Heart left ventricle (tissue), 16 donors: ENCODE results near the gene DNAJB6. TPM values are rescaled to one million over a fixed set of nuclear protein-coding genes. Genes with fewer than 3 reads are reported as not detected.

Experiments
- ATAC-seq, 4 donors: fragments of 200-7000 bp; cut with Tn5 transposase; one replicate each; pipeline ENCODE4 v1.9.1; 2020 to 2022; ENCODE audit warnings: moderate library complexity in 4 of 4, mild to moderate bottlenecking in 3 of 4, moderate number of reproducible peaks in 1 of 4
- DNase-seq, 5 donors: peaks; one replicate each; pipeline ENCODE4 v3.0.0-alpha.2; 2020
- H3K27ac ChIP-seq, 12 donors: fragments of 200-600 bp; sonication (generic) in 4 of 12; one replicate each; pipeline versions ENCODE4 v1.5.0 to v1.8.0; 2016 to 2022; ENCODE audit warnings: mild to moderate bottlenecking in 2 of 12
- H3K27me3 ChIP-seq, 9 donors: fragments of 200-600 bp; sonication (generic) in 2 of 9; one replicate each; pipeline versions ENCODE4 v1.5.1 to v1.8.0; 2016 to 2022; ENCODE audit warnings: mild to moderate bottlenecking in 3 of 9
- H3K36me3 ChIP-seq, 9 donors: fragments of 200-600 bp; sonication (generic) in 2 of 9; one replicate each; pipeline versions ENCODE4 v1.5.0 to v1.8.0; 2018 to 2022; ENCODE audit warnings: mild to moderate bottlenecking in 2 of 9
- H3K4me1 ChIP-seq, 12 donors: fragments of 200-600 bp; sonication (generic) in 4 of 12; one replicate each; pipeline versions ENCODE4 v1.5.0 to v1.8.0; 2016 to 2022; ENCODE audit warnings: mild to moderate bottlenecking in 3 of 12
- H3K4me3 ChIP-seq, 12 donors: fragments of 200-600 bp; sonication (generic) in 4 of 12; one replicate each; pipeline versions ENCODE4 v1.5.0 to v1.8.0; 2017 to 2022; ENCODE audit warnings: mild to moderate bottlenecking in 9 of 12, moderate library complexity in 4 of 12
- H3K9me3 ChIP-seq, 12 donors: fragments of 200-600 bp; sonication (generic) in 4 of 12; one replicate each; pipeline versions ENCODE4 v1.5.0 to v1.8.0; 2016 to 2022; ENCODE audit warnings: mild to moderate bottlenecking in 1 of 12
- CTCF ChIP-seq, 12 donors: fragments of 200-600 bp; sonication (generic) in 4 of 12; IDR thresholded peaks; one replicate each; pipeline versions ENCODE4 v1.5.0 to v1.8.0; 2018 to 2022; ENCODE audit warnings: antibody characterized with exemption in 12 of 12, mild to moderate bottlenecking in 5 of 12
- POLR2A ChIP-seq, 2 donors: fragments of 450-650 bp; IDR thresholded peaks; one replicate each; pipeline ENCODE4 v1.6.1; 2017; ENCODE audit warnings: antibody characterized with exemption in 2 of 2, mild to moderate bottlenecking in 2 of 2, moderate library complexity in 2 of 2
- WGBS, 4 donors: extraction: QIAGEN DNeasy Blood & Tissue Kit in 2 of 4; methylation state at CpG; one replicate each; pipeline versions ENCODE4 v1.1.5 to v1.1.7; 2013 to 2018; 5-methylcytosine and 5-hydroxymethylcytosine counted together
- intact Hi-C, 10 donors: fragments of 100-400 bp; cut with DNase I; formaldehyde crosslinking; loops; one replicate each; pipeline versions ENCODE4 v1.11.1 to v1.14.2; 2022
- polyA plus RNA-seq, 2 donors: library from polyadenylated mRNA; stranded (reverse); fragments of 200-250 nt; gene quantifications; one replicate each; pipeline ENCODE4 v1.2.3, GENCODE V29; 2013
- total RNA-seq, 9 donors: library from RNA; depleted of rRNA in 2 of 9; stranded (reverse); fragments of >200 nt in 2 of 9; fragmentation: NEBNext Ultra II Directional in 3 of 9; extraction: Animal tissue kit (Norgen Biotek cat#: 25700) in 3 of 9; gene quantifications; one replicate each; pipeline versions ENCODE4 v1.1.0 to v1.2.4, GENCODE V29; 2016 to 2023
- donor health status: ischemic (EF 13 %, LVEDD 7.1; RV severe dilation, severe dysfunction).
- donor health status: healthy with polysubstance abuse.
- donor health status: DM: no; HTN: yes; CAD: no.
- donor health status: DM: no; HTN: no; CAD: no.
- donor health status: ischemic (EF 25% LVEDD 6.9; RV normal size, moderate dysfunction).
- donor health status: ischemic (EF 25% LVEDD 5.7; RV mildly dilated, moderate dysfunction).
- donor health status: healthy.
- donor health status: DM: yes; HTN: yes; CAD: no.
- donor health status: ischemic (EF 35%, LVEDD 5.7; RV mildly dilated, moderate dysfunction).
- donor health status: nonischemic (EF 11% LVEDD 7.7; RV severe dilation, severe dysfunction).
- donor health status: DM: yes; HTN: yes; CAD: no.
- donor health status: PGD.
- donor health status: ischemic (EF 29% LVEDD 5.4; RV normal size, mild dysfunction).
- donor health status: nonischemic (EF 23%, LVEDD 6.1; RV moderate dilation, normal function).

The DNAJB6 gene
- total and polyA plus RNA-seq, 11 donors: 118 to 237 (median 162) TPM

- intact Hi-C loops: loop anchor here in 1 of 10 donors (5.0 kb wide), 1 partner anchor 38 kb away; the partner anchor contains the start of gene DNAJB6
- Histone ChIP-seq H3K4me3 (no peak overlapping the region), H3K36me3 (peaks cover 6 to 64% (median 45%) of the 10 kb centered on the region in 9 donors), H3K27ac (peak overlapping the region in 6 of 12 donors; percentile 8 to 47 (median 32)), H3K4me1 (peaks cover 0 to 78% (median 35%) of the 10 kb centered on the region in 12 donors), H3K9me3 (no peaks in the 10 kb centered on the region), H3K27me3 (no peaks in the 10 kb centered on the region)
- WGBS, 4 donors: 72 to 79% (median 78%) methylated on average over 7 of the region's 7 CpGs
- ATAC-seq (peak in 3 of 4 donors; percentile 45 to 56 (median 51)), DNase-seq (no peak)
- TF ChIP-seq POLR2A (IDR thresholded peaks at IDR 0.05): no peak
Measured at GRCh38 chr7:157375410-157375809, 38.6 kb downstream of the DNAJB6 start.

- TF ChIP-seq CTCF (IDR thresholded peaks at IDR 0.05) (no peak), POLR2A (IDR thresholded peaks at IDR 0.05) (no peak)
- ATAC-seq: peak in 3 of 4 donors; percentile 19 to 25 (median 24)
- Histone ChIP-seq H3K4me1 (peaks cover 0 to 73% (median 33%) of the 10 kb centered on the region in 12 donors), H3K9me3 (no peaks in the 10 kb centered on the region), H3K36me3 (peaks cover 0 to 62% (median 38%) of the 10 kb centered on the region in 9 donors), H3K4me3 (no peak overlapping the region), H3K27me3 (no peaks in the 10 kb centered on the region), H3K27ac (peak overlapping the region in 1 of 12 donors; percentile 13)
- no peak for DNase-seq
- 64 to 77% (median 68%) methylated on average over 11 of the region's 11 CpGs for WGBS, 4 donors
- intact Hi-C loops: loop anchor here in 1 of 10 donors (5.0 kb wide), 1 partner anchor 40 kb away; the partner anchor contains the start of gene DNAJB6
Measured at GRCh38 chr7:157377436-157378124, 40.8 kb downstream of the DNAJB6 start.

- Histone ChIP-seq H3K27me3 (no peaks in the 10 kb centered on the region), H3K36me3 (peaks cover 0 to 62% (median 38%) of the 10 kb centered on the region in 9 donors), H3K27ac (peak overlapping the region in 1 of 12 donors; percentile 5), H3K9me3 (no peaks in the 10 kb centered on the region), H3K4me1 (peaks cover 0 to 73% (median 33%) of the 10 kb centered on the region in 12 donors), H3K4me3 (no peak overlapping the region)
- WGBS, 4 donors: 81 to 88% (median 84%) methylated on average over 16 of the region's 16 CpGs
- no peak for TF ChIP-seq CTCF (IDR thresholded peaks at IDR 0.05)
- intact Hi-C loops: loop anchor here in 1 of 10 donors (5.0 kb wide), 1 partner anchor 41 kb away; the partner anchor contains the start of gene DNAJB6
- ATAC-seq (peak in 2 of 4 donors; percentile 17 to 19), DNase-seq (no peak)
Measured at GRCh38 chr7:157378390-157378789, 41.6 kb downstream of the DNAJB6 start.

- DNase-seq (no peak), ATAC-seq (peak in 1 of 4 donors; percentile 13)
- H3K27ac ChIP-seq: peak overlapping the region in 1 of 12 donors; percentile 1
- 88 to 100% (median 97%) methylated on average over 1 of the region's 1 CpG for WGBS, 4 donors
- peaks cover 0 to 63% (median 38%) of the 10 kb centered on the region in 9 donors for H3K36me3 ChIP-seq
- H3K27me3 ChIP-seq: no peaks in the 10 kb centered on the region
- intact Hi-C loops: loop anchor here in 1 of 10 donors (5.0 kb wide), 1 partner anchor 42 kb away; the partner anchor contains the start of gene DNAJB6
- H3K4me1 ChIP-seq: peaks cover 0 to 66% (median 32%) of the 10 kb centered on the region in 12 donors
- no peaks in the 10 kb centered on the region for H3K9me3 ChIP-seq
- TF ChIP-seq CTCF (IDR thresholded peaks at IDR 0.05) (no peak), POLR2A (IDR thresholded peaks at IDR 0.05) (no peak)
- no peak overlapping the region for H3K4me3 ChIP-seq
Measured at GRCh38 chr7:157379493-157379892, 42.7 kb downstream of the DNAJB6 start.
